OCI-LY7 (cell line): Measurements from ENCODE around the gene RIPPLY1.

Experiments used
- CTCF ChIP-seq: fragments of 200-600 bp; sonication (generic); conservative IDR thresholded peaks from 2 replicates; pipeline ENCODE4 v1.5.1; 2014; ENCODE audit warnings: mild to moderate bottlenecking, antibody characterized with exemption, low read length, moderate library complexity, mixed read lengths
- EZH2phosphoT487 ChIP-seq: fragments of 200-600 bp; sonication (generic); IDR thresholded peaks from 2 replicates; pipeline ENCODE4 v1.6.1; 2018; ENCODE audit warnings: low read depth, borderline replicate concordance, mild to moderate bottlenecking, mixed run types, antibody characterized with exemption, low read length, moderate library complexity, mixed read lengths

- TF ChIP-seq CTCF, result peak; percentile 77
- no peak for TF ChIP-seq EZH2phosphoT487
Observed at GRCh38 chrX:106894392-106894909, 8.7 kb downstream of the RIPPLY1 start.
